ENCODE measurements around the gene ATAT1. TPM values are rescaled to one million over a fixed set of nuclear protein-coding genes. Genes with fewer than 3 reads are reported as not detected.
A peak's percentile ranks its signal among the peaks of the same experiment; 100 is the strongest.

The ATAT1 gene
- total and polyA plus RNA-seq, 10 of the 15 experiments (the other 5 are each of a cell fraction or from before 2014, with no cell fraction given): 1.1 to 14.2 (median 6.9) TPM

- Histone ChIP-seq H3K79me2 (ENCODE audit: control insufficient read depth, insufficient read depth, low read length) (peaks cover 16% of the 10 kb centered on the region), H3K9me3 (replicated peaks; ENCODE audit: control insufficient read depth, insufficient read depth, low read length) (no peaks in the 10 kb centered on the region), H3K9ac (ENCODE audit: control insufficient read depth, insufficient read depth, low read length) (peak within 1 kb of the TSS; percentile 88), H3K27ac (ENCODE audit: control insufficient read depth, insufficient read depth) (peak within 1 kb of the TSS; percentile 87), H2AFZ (ENCODE audit: control insufficient read depth, low read depth, low read length) (peak within 1 kb of the TSS; percentile 93), H3K27me3 (replicated peaks in 1 of 2; ENCODE audit: control insufficient read depth in 2 of 2, insufficient read depth in 2 of 2, low read length in 1 of 2) (no peaks in the 10 kb centered on the region), H3K4me3 (peak within 1 kb of the TSS; percentile 77), H4K20me1 (ENCODE audit: control insufficient read depth, insufficient read depth) (no peaks in the 10 kb centered on the region), H3K36me3 (ENCODE audit: control insufficient read depth in 2 of 2, insufficient read depth in 2 of 2, low read length in 1 of 2) (no peaks in the 10 kb centered on the region; a peak in 2 of 4 replicates), H3K4me2 (ENCODE audit: control insufficient read depth, insufficient read depth) (peak within 1 kb of the TSS; percentile 82), H3K4me1 (ENCODE audit: control insufficient read depth, insufficient read depth, low read length) (peaks cover 2% of the 10 kb centered on the region; the same call in 1 of the 2 replicates)
- ATAC-seq (peak; percentile 88), DNase-seq (ENCODE audit: low read depth, low spot score) (peak; percentile 75), FAIRE-seq (peak; percentile 81)
- ChIA-PET POLR2A (interaction anchor here (0.5 to 1.2 kb wide), 9 partner anchors 14 to 800 kb away, joined by 3 to 10 read pairs (median 4); partner anchors contain the start of genes MRPS18B and PPP1R10), SMC1A (ENCODE audit: uncharacterized antibody, unreplicated experiment) (interaction anchor here (0.7 to 1.6 kb wide), 2 partner anchors 28 to 32 kb away, joined by 4 to 5 read pairs; no protein-coding TSS in a partner anchor), RAD21 (ENCODE audit: unreplicated experiment) (interaction anchor here (0.8 kb wide), 1 partner anchor 33 kb away, joined by 3 read pairs; no protein-coding TSS in a partner anchor), CTCF (interaction anchor here (1.2 kb wide), 1 partner anchor 26 kb away, joined by 6 read pairs; the partner anchor contains the start of gene DHX16)
- in situ Hi-C loops (cut with MboI): no loop called here
- 25% methylated on average over 23 of the region's 37 CpGs for WGBS (ENCODE audit: insufficient coverage, insufficient replicate concordance, low lambda C conversion rate, missing lambda C conversion rate)
- intact Hi-C loops (cut with micrococcal nuclease; ENCODE audit: unreplicated experiment): loop anchor here (2.0 kb wide), 1 partner anchor 26 kb away; the partner anchor contains the start of gene DHX16
- BruUV-seq (replicated peaks): TSS peak; percentile 68
- TF ChIP-seq KLF5 (IDR thresholded peaks at IDR 0.05; ENCODE audit: partially characterized antibody): no peak
- TF ChIP-seq IKZF1 (conservative IDR thresholded peaks at IDR 0.05): peak; percentile 87
- TF ChIP-seq MXI1 (IDR thresholded peaks at IDR 0.05; ENCODE audit: low read depth, low read length): 0 out of 2 replicates have a peak, but pooled peaks have one; percentile 45
- TF ChIP-seq NRF1 (conservative IDR thresholded peaks at IDR 0.05; ENCODE audit: low read depth, low read length): peak; percentile 94
- TF ChIP-seq ZNF24 (IDR thresholded peaks at IDR 0.05): peak; percentile 84
- TF ChIP-seq HDAC6 (IDR thresholded peaks at IDR 0.05; ENCODE audit: unreplicated experiment): peak; percentile 1
- no peak for TF ChIP-seq STAT1 (conservative IDR thresholded peaks at IDR 0.05)
- TF ChIP-seq BCL3 (IDR thresholded peaks at IDR 0.05; ENCODE audit: borderline replicate concordance, insufficient read depth, low read depth, low read length, poor library complexity, severe bottlenecking): peak; percentile 5
- 0 out of 2 replicates have a peak, but pooled peaks have one; percentile 22 for TF ChIP-seq CHD2 (IDR thresholded peaks at IDR 0.05; ENCODE audit: borderline replicate concordance, low read depth, low read length)
- TF ChIP-seq SIN3A (IDR thresholded peaks at IDR 0.05; ENCODE audit: low read depth, low read length): peak; percentile 24; the same call in 1 of the 2 replicates
- no peak for TF ChIP-seq STAT3 (IDR thresholded peaks at IDR 0.05; ENCODE audit: low read depth, low read length)
- TF ChIP-seq CREB1 (IDR thresholded peaks at IDR 0.05; ENCODE audit: low read depth): peak; percentile 21; the same call in 1 of the 2 replicates
Measured at GRCh38 chr6:30646450-30647241, 20.0 kb downstream of the ATAT1 start, which contains the start of gene C6orf136. Gene C6orf136 (plus strand): TSS chr6:30647133. CDS start chr6:30647232, 99 bp downstream.

Measured in GM12878 (cell line).